Stimulated activated CD4-positive, alpha-beta T cell treated with anti-CD3 and anti-CD28 coated beads, TNF-alpha, amount 100 ng/mL, for 24 hours (primary cell): ENCODE data around the gene IGFL1.
"Not testable (repeated sequence)": the region's sequence is repeated elsewhere in the genome, so short reads cannot be mapped to it uniquely, and the experiment has no call there.

ENCODE experiments used
- DNase-seq, 3 experiments: peaks; one replicate each; pipeline ENCODE4 v3.0.0-alpha.2; 2020; ENCODE audit warnings: low read depth in 3 of 3

The IGFL1 gene

DNA sequence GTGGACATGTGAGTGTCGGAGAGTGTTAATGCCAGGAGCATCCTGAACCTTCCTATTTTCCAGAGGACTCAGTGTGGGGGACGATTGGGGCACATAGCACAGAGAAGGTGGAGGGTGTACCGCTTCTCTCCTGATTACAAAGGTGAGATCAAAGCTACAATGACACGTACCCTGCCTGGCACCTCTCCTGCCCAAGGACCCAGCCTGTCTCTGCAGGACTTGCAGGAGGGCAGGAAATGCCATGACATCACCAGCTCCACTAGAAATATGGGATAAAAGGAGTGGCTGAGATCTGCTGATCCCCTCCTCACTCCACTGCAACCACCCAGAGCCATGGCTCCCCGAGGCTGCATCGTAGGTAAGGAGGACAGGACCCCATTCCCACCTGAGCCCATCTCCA, at the start of gene IGFL1:
Gene IGFL1 (plus strand): TSS at position 301 of the 400 bp plus-strand sequence. CDS start 33 bp downstream, at position 334.
- DNase-seq = no peak

DNA sequence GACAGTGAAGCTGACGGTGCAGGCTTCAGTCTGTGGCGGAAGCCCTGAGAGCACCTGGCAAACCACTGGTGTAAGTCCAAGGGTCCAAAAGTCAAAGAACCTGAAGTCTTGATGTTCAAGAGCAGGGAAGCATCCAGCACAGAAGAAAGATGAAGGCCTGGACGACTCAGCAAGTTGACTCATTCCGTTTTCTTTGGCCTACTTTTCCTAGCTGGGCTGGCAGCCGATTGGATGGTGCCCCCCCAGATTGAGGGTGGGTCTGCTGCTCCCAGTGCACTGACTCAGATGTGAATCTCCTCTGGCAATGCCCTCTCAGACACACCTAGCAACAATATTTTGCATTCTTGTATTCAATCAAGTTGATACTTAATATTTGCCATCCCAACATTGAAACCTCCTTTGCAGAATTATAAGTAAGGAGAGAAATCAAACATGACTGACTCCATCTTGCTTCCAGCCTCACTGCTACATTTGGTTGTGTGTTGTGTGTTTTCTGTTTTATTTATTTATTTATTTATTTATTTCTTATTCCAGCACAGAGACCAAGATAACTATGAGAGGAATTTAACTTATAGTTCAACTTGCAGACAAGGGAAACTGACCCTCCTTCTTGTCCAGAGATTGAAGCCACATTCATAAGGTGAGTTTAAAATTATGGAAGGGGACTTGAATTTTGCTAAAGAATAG, 48.7 kb upstream of the IGFL1 start:
- no peak for DNase-seq

DNA sequence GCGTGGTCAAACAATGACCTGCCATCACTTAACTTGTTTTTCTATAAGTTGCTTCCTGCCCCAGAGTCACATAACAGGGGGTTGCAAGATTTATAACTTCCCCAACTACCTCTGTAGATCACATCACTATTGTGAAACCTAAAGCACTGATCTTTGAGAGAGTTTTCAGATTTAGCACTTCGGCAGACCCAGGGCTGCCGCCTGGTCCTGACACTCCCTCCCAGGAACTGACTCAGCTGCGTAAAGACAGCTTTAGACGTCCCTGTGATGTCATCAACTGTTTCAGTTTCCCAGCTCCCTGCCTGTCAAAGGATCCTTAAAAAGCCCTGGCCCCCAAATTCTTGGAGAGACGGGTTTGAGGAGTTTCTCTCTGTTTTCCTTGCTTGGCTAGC, 48.2 kb upstream of the IGFL1 start:
- peak in 1 of 3 experiments; percentile 36 for DNase-seq

DNA sequence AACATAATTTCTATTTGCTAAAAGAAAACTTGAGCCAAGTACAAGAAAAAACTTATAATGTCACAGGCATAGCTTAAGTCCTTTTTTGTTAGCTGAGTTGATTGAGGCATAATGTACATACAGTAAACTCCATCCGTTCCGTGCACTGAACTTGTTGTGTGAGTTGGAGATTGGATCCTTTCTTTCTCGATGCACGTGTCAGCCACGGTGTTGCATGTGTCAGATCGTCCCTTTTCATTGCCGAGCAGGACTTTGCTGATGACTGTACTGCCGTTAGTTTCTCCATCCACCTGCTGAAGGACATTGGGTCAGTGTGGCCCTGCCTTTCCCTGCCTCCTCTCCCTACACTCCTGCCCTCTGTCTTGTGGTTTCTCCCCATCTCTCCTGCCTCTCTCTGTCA, 47.1 kb upstream of the IGFL1 start:
- DNase-seq = no peak

DNA sequence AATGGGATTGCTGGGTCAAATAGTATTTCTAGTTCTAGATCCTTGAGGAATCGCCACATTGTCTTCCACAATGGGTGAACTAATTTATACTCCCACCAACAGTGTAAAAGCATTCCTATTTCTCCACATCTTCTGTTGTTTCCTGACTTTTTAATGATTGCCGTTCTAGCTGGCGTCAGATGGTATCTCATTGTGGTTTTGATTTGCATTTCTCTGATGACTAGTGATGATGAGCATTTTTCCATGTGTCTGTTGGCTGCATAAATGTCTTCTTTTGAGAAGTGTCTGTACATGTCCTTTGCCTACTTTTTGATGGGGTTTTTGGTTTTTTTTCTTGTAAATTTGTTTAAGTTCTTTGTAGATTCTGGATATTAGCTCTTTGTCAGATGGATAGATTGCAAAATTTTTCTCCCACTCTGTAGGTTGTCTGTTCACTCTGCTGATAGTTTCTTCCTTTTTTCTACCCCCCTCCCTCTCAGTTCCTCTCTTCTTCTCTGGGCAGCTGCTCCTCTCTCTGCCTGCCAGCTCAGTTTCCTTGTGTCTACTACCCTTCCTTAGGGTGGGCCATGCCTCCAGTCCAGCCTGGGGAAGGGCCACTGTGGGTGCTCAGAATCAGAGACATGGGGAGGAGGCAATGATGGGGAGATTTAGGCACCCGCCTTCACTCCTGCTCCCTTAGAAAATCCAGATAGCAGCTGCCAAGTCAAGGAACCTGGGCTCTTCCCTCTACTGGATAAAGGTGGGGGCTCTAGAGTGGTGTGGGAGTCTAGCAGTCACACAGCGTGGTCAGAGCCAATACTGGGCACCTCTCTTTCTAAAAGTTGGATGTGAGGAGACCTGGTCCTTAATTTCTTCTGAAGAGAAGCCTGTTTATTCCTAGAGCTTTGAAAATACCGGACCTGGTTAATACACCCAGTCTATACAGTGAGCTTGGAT, 44.5 kb upstream of the IGFL1 start:
- not testable (repeated sequence) for DNase-seq

DNA sequence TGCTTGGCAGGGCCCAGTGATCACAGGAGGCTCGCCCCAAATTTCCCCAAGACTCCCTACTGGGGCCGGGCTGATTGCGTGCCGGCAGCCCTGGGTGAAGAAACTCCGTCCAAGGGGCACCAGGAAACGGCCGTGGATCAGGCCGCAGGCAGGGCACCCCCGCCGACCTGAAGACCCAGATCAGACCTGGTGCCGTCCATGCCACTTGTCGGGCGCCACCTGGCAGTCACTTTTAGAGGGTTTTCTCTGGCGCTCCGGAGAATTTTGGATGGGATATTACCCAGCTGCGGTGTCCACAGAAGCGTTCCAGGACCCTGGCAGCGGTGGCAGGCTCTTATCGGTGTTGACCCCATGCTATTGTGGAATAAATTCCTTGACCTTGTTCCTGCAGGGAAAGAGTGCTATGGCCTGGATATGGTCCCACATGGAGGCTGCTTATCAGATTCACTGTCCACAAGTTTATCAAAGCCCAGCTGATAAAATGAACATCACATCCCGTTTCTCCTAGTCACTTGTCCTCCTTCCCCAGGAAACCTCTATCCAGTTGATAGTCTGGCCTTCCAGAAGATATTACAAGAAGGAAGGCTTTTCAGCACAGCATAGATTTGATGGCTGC, 43.3 kb upstream of the IGFL1 start:
- no peak for DNase-seq

DNA sequence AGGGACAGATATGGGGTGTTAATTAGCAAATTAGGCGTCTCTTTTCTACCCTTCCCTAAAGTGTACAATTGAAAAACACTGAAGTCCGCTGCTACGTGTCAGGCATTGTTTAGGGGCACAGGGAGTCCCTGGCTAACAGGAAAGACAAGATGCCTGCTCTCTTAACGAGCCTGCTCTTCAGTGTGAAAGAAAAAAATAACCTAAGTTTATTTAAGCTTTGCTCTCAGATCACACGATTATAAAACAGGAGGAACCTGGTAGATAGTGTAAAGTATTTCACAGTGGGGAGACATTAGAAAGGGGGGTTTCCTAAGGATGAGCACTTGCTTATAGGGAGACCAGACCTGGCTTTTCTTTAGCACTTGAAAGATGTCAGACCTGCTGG, 42.8 kb upstream of the IGFL1 start:
- no peak for DNase-seq

DNA sequence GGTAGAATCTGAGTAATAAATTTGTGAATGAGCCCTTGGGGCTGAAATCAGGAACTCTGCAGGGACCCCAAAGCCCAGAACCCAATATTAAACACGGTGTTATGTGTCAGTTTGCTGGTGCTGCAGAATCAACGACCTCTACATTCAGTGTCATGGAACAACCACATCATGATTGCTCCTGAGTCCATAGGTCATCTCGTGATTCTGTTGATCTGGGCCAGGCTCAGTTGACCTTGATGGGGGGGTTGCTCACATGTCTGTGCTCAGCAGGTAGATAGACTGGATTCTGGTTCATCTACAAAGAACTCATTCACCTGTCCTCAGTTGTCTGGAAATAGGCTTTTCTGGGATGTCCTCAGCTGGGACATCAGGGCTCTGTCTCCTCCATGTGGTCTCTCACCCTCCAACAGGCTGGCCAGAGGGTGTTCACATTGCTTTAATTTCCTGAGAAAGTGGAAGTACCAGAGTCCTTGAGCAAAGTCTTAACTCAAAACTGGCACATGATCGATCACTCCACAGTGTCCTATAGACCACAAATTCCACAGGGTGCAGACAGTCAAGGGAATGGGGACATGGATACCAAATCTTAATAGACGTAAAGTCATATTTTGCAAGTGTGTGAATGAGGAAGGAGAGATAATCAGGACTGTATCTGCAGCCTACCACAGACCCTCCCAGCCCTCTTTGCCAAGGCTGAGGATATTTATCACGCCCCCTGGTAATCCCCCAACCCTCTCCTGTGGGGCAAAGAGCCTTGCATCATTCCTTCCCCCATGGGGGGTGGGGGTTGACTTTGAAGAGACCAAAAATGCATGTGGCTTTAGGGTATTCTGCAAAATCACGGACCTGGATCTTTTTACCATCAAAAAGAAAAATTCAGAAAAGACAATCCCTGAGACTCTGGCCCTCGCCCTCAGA, 39.3 kb upstream of the IGFL1 start:
- no peak for DNase-seq

DNA sequence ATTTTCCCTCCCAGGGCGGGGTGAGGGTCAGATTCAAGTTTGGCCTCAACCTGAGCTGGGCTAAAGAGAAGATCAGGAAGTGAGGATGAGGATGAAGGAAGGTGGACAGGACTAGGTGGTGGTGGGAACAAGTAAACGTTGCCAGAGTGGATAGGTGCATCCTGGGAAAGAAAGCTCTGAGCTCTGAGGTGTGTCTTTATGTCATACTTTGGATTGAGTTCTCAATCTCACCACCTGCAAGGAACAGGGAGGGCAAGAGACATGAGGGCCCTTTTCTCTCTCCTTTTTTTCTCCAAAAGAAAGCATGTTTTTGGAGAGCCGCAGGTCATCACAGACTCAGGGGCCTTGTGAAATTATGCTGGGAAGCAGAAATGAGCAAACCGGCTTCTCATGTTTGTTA, 38.2 kb upstream of the IGFL1 start:
- no peak for DNase-seq

DNA sequence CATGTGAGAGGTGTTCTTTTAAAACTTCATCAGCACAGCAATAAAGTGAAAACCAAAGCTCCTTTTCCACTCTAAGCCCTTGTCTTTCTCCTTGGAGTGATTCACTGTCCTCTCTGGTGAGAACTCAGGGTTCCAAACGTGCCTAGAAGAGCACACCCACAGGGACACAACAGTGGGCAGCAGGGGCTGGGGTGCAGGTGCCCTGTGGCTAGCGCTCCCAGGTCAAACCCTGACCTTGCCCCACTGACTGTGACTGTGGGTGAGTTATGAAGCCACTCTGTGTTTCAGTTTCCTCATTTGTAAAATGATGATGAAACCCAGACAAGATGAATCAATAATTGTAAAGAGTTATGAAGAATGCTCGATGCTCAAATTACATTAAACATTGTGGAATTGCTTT, 37.6 kb upstream of the IGFL1 start:
- no peak for DNase-seq

DNA sequence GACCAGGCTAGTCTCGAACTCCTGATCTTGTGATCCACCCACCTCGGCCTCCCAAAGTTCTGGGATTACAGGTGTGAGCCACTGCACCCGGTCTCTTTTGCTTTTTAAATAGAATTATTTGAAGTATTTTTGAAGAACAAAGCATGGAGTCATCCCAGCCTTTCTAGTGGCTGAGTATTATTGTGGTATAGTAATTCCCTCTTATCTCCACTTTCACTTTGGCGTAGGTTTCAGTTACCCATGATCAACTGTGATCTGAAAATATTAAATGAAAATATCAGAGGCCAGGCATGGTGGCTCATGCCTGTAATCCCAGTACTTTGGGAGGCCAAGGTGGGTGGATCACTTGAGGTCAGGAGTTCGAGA, 36.9 kb upstream of the IGFL1 start:
- not testable (repeated sequence) for DNase-seq

DNA sequence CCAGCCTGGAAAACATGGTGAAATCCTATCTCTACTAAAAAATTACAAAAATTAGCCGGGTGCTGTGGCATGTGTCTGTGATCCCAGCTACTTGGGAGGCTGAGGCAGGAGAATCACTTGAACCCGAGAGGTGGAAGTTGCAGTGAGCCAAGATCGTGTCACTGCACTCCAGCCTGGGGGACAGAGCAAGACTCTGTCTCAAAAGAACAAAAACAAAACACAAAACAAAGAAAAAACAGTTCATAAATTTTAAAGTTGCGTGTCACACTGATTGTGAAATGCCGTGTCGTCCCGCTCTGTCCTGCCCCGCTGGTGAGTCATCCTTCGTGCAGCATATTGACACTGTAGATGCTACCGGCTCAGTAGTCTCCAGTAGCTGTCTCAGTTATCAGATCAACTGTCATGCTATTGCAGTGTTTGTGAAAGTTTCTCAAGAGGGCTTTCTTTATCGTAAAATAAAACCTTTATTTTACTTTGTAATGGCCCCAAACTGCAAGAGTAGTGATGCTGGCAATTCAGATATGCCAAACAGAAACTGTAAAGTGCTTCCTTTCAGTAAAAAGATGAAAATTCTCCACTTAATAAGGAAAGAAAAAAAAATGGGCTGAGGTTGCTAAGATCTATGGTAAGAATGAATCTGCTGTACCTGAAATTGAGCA, 36.4 kb upstream of the IGFL1 start:
- DNase-seq = peak in 1 of 3 experiments; percentile 18

DNA sequence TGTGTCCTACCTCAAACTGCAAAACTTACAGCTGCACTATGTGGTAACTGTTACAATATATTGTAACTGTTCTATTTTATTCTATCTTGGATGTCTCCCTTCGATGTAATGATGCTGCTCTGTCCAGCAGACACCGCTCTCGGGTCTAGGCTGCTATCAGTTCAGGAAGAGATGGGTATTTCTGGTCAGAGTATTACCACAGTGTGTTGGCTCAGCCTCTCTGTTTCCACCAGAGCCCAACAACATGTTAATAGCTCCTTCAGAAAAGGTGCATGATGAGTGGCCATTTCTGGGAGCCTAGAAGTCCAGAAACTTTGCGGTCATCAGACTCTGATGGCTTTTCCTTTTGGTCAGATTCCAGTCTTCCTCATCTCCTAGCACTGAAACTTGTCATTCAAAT, 35.9 kb upstream of the IGFL1 start:
- no peak for DNase-seq

DNA sequence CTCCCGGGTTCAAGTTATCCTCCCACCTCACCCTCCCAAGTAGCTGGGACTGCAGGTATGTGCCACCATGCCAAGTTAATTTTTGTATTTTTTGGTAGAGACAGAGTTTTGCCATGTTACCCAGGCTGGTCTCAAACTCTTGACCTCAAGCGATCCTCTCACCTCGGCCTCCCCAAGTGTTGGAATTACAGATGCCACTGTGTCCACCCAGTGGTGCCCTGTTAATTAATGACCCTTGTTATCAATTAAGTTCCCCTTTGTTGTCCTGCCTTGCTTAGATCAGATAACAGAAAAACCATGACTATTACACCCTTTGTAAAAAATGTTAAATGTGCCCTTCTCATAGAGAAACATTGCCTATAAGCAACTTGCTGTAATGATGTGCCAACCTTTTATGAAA, 34.4 kb upstream of the IGFL1 start:
- DNase-seq = no peak

DNA sequence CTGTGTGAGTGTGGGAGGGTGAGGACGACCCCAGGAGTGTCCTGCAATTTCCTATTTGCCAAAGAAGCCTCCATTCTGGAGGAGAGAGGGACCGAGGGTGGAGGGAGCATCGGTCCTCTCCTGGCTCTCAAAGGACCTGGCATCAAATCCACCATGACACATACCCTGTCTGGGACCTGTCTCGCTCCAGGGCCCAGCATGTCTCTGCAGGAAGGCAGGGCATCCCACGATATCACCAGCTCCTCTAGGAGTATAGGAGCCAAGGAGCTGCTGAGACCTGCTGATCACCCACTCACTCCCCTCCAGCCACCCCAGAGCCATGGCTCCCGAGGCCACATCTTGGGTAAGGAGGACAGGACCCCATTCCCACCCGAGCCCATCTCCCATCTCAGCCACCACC, 33.6 kb upstream of the IGFL1 start:
- DNase-seq = not testable (repeated sequence)

DNA sequence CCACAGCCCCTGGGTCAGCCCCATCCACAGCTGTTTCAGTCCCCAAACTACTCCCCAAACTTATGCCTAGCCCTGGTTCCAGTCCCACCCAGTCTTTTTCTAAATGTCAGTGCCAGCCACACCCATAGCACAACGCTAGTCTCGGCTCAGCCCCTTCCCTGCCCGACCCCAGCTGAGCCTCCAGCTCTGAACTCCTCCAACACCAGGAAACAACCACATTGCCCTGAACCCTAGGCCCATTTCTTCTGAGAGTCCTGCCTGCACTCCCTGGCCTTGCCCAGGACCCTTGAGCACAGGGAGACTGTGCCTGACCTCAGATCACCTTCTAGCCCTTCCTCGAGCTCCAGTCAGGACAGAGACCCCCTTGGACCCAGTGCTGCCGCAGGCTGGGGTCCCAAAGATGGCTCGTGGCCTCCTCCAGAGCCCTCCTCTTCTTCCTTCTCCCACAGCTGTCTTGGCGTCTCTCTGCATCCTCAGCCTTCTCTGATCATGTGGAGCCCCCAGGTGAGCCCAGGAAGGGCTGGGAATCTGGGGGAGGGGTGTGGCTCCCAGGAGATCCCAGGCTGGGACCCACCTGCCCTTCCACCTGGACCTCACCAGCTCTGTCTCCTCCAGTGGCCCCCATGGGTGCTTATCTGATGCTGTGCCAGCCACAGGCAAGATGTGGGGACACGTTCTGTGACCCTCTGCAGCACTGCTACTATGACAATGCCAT, 33.0 kb upstream of the IGFL1 start:
- no peak for DNase-seq

DNA sequence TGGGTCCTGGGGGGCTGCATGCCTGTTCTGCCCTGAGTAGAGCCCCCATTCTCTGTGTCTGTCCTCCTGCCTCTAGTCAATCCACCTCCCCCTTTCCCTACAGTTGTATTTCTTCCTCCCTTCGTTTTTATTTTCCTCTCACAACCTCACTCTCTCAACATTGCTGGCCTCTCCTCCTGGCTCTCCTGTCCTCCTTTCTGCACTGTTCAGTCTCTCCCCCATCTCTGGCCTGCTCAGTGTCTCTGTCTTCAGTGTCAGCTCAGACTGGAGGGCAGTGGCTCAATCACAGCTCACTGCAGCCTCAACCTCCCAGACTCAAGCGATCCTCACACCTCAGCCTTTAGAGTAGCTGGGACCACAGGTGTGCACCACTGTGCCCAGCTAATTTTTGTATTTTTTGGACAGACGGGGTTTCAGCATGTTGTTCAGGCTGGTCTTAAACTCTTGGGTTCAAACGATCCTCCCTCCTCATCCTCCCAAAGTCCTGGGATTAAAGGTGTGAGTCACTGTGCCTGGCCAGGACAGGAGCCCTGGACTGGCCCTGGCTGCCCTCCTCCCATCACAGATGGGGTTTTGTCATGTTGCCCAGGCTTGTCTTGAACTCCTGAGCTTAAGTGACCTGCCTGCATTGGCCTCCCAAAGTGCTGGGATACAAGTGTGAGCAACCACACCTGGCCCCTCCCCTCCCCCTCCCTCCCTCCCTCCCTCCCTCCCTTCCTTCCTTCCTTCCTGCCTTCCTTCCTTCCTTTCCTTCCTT, 32.0 kb upstream of the IGFL1 start:
- no peak for DNase-seq

DNA sequence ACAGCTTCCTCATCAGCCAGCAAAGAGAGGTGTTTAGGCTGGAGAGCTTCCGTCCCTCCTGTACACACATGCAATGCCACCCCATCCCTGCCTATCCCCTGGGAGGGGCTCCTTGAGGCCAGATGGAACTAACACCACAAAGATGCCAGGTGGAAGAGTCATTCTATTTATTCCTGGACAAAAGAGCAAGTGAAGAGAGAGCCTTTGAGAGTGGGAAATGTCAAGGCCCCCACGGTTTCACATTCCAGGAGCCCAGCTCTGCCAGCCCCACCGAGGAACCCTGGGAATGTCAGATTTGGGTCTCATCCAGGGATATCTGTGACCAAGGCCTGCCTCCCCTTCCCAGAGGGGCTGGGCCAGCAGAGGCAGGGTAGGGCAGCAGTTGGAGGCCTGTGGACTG, 30.8 kb upstream of the IGFL1 start:
- no peak for DNase-seq

DNA sequence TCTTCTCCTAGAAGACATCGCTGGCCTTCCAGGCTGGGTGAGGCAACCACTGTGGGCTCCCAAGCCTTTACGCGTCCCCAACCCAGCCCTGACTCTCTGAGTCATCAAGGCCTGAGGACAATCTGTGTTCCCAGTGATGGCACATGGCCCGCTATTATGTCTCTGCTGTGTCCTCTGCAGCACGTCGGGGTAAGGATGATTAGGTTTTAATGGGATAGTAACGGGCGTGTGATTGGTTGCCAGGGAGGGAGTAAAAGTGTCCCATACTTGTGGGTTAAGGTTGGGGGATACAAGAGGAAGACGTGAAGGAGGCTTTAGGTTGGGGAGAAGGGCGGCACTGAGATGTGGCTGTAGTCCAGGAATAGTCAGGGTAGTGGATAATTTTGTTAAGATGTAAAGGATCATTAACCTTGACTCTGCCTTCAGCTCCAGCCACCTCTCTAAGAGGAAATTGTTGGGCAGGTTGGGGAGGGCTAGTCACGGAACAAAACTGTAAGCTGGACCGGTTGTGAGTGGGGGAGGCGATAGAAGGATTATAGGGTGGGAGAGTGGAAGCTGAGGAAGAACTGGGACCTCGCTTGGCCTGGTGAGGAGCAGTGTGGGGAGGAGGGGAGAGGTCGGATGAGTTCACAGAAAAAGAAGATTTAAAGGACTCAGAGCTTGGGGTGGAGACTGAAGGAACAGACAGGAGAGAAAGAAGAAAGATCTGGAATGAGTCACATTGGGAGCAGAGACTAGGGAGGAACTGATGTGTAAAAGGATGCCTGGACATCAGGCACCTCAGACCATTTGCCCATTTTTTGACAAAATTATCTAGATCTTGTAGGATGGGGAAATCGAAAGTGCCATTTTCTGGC, 27.9 kb upstream of the IGFL1 start:
- DNase-seq = no peak
